Fibroblast of lung (primary cell): ENCODE data around the gene KIRREL3.

ENCODE experiments used
- CTCF ChIP-seq, 2 donors: IDR thresholded peaks in 1 of 2; conservative IDR thresholded peaks in 1 of 2; 1 replicate in 1 of 2; 2 replicates in 1 of 2; pipeline ENCODE4 v1.5.1; 2011 to 2012; ENCODE audit warnings: low read length in 2 of 2, control low read depth in 1 of 2, inconsistent platforms in 1 of 2, low read depth in 1 of 2, mild to moderate bottlenecking in 1 of 2
- EZH2 ChIP-seq: IDR thresholded peaks from 2 replicates; pipeline ENCODE4 v1.5.1; 2012; ENCODE audit warnings: low read length, control low read depth, mild to moderate bottlenecking; ENCODE audit errors: missing control alignments

GRCh38 chr11:126808836-126809235 lies 191.7 kb downstream of the KIRREL3 start:
- no peak for TF ChIP-seq CTCF (conservative IDR thresholded peaks at IDR 0.05 in 1 of 2, IDR thresholded peaks at IDR 0.05 in 1 of 2; ENCODE audit: low read depth in 1 of 2, low read length in 2 of 2)
- TF ChIP-seq EZH2: no peak
